Measurements from ENCODE around the gene DNASE2B.

Gene DNASE2B

DNA sequence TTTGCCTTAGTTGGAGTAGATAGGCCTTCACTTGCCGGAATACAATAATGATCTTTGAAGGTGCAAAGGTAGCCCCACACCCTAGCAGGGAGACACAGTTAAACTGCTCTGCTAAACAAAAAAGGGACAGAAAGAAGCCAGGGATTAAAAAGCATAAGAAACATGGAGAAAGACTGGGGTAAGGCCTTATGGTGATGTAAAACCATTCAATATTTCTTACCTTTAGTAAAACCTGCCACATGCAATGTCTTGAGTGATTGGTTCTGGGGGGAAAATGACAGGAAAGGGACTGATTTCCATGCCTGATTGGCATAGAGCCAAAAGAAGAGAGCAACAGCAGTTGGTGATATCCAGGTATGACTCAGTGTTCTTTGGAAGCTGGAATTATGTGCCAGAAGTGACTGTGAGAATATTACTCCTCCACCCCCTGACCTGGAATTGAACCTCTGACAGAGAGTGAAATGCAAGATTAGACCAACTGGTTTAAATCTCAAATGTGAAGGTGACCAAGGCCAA, 8.1 kb downstream of the DNASE2B start:
- H3K4me3 ChIP-seq (ENCODE audit: low read length): no peak overlapping the region
- no peaks in the 10 kb centered on the region for H3K9me3 ChIP-seq (ENCODE audit: control insufficient read depth, low read length)
- H3K36me3 ChIP-seq (ENCODE audit: control insufficient read depth, insufficient read depth, low read length): no peaks in the 10 kb centered on the region
- peaks cover 25% of the 10 kb centered on the region for H3K4me1 ChIP-seq (ENCODE audit: control insufficient read depth, insufficient read depth, low read length)
- H3K27me3 ChIP-seq (ENCODE audit: control insufficient read depth, insufficient read depth, low read length): no peaks in the 10 kb centered on the region
- no peak overlapping the region for H3K9ac ChIP-seq (ENCODE audit: low read length)

GRCh38 chr1:84407524-84407923, 9.2 kb downstream of the DNASE2B start:
- Histone ChIP-seq H3K36me3 (ENCODE audit: control insufficient read depth, insufficient read depth, low read length) (no peaks in the 10 kb centered on the region), H3K9ac (ENCODE audit: low read length) (no peak overlapping the region), H3K27me3 (ENCODE audit: control insufficient read depth, insufficient read depth, low read length) (no peaks in the 10 kb centered on the region), H3K9me3 (ENCODE audit: control insufficient read depth, low read length) (no peaks in the 10 kb centered on the region), H3K4me3 (ENCODE audit: low read length) (no peak overlapping the region), H3K4me1 (ENCODE audit: control insufficient read depth, insufficient read depth, low read length) (peaks cover 25% of the 10 kb centered on the region)

DNA sequence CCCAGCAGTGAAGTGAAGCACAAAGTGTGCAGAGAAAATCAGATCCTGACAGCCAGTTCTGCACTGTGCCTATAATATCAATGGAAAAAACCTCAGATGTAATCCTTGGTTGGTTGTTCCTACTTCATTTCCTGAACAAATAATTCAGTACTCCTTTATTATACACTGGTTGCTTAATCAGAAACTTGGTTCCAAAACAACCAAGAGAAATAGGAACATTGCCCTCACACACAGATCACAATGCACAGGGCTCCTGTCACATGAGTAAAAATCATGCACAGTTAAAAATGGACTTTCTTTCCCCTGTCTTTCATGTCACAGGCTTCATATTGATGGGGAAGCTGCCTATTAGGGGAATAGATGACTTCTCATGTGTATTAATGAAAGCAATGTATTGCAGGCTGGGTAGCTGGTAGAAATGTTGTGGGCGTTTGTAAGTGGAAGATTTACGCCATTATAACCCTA, 9.7 kb downstream of the DNASE2B start:
- no peaks in the 10 kb centered on the region for H3K36me3 ChIP-seq (ENCODE audit: control insufficient read depth, insufficient read depth, low read length)
- H3K9me3 ChIP-seq (ENCODE audit: control insufficient read depth, low read length): no peaks in the 10 kb centered on the region
- no peak overlapping the region for H3K4me3 ChIP-seq (ENCODE audit: low read length)
- H3K9ac ChIP-seq (ENCODE audit: low read length): no peak overlapping the region
- no peaks in the 10 kb centered on the region for H3K27me3 ChIP-seq (ENCODE audit: control insufficient read depth, insufficient read depth, low read length)
- peaks cover 25% of the 10 kb centered on the region for H3K4me1 ChIP-seq (ENCODE audit: control insufficient read depth, insufficient read depth, low read length)

GRCh38 chr1:84409888-84410287, 11.6 kb downstream of the DNASE2B start:
- Histone ChIP-seq H3K27me3 (ENCODE audit: control insufficient read depth, insufficient read depth, low read length) (no peaks in the 10 kb centered on the region), H3K9me3 (ENCODE audit: control insufficient read depth, low read length) (no peaks in the 10 kb centered on the region), H3K4me1 (ENCODE audit: control insufficient read depth, insufficient read depth, low read length) (peaks cover 25% of the 10 kb centered on the region), H3K9ac (ENCODE audit: low read length) (no peak overlapping the region), H3K4me3 (ENCODE audit: low read length) (no peak overlapping the region), H3K36me3 (ENCODE audit: control insufficient read depth, insufficient read depth, low read length) (no peaks in the 10 kb centered on the region)

- Histone ChIP-seq H3K9ac (ENCODE audit: low read length) (no peak overlapping the region), H3K36me3 (ENCODE audit: control insufficient read depth, insufficient read depth, low read length) (no peaks in the 10 kb centered on the region), H3K9me3 (ENCODE audit: control insufficient read depth, low read length) (no peaks in the 10 kb centered on the region), H3K27me3 (ENCODE audit: control insufficient read depth, insufficient read depth, low read length) (no peaks in the 10 kb centered on the region), H3K4me1 (ENCODE audit: control insufficient read depth, insufficient read depth, low read length) (peaks cover 25% of the 10 kb centered on the region), H3K4me3 (ENCODE audit: low read length) (no peak overlapping the region)
Measured at GRCh38 chr1:84410328-84411095, 12.2 kb downstream of the DNASE2B start.

DNA sequence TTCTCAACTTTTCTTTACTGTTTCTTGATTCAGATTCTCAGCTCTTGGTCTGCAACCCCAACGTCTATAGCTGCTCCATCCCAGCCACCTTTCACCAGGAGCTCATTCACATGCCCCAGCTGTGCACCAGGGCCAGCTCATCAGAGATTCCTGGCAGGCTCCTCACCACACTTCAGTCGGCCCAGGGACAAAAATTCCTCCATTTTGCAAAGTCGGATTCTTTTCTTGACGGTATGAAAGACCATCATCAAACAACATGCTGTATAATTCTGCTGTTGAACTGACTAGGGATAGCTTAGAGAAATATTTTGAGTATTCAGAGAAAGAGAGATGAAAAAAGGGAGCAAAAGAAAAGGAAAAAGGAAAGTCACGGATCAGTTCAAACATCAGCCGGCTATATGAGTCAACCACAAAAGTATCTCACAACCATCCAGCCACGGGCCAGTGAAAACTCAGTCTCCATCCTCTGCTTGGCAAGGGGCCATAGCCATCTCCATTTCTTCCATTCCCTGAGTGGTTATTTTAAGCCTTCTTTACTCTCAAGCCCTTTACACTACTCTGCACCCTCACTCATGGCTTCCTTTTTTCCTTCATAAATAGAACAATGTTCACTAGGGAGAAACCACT, 14.1 kb downstream of the DNASE2B start:
- H3K27me3 ChIP-seq (ENCODE audit: control insufficient read depth, insufficient read depth, low read length): no peaks in the 10 kb centered on the region
- no peak overlapping the region for H3K4me3 ChIP-seq (ENCODE audit: low read length)
- H3K4me1 ChIP-seq (ENCODE audit: control insufficient read depth, insufficient read depth, low read length): peaks cover 24% of the 10 kb centered on the region
- H3K9me3 ChIP-seq (ENCODE audit: control insufficient read depth, low read length): no peaks in the 10 kb centered on the region
- no peak overlapping the region for H3K9ac ChIP-seq (ENCODE audit: low read length)
- H3K36me3 ChIP-seq (ENCODE audit: control insufficient read depth, insufficient read depth, low read length): no peaks in the 10 kb centered on the region

GRCh38 chr1:84415396-84415795, 17.1 kb downstream of the DNASE2B start:
- H3K4me3 ChIP-seq (ENCODE audit: low read length): no peak overlapping the region
- H3K4me1 ChIP-seq (ENCODE audit: control insufficient read depth, insufficient read depth, low read length): peaks cover 7% of the 10 kb centered on the region
- H3K27me3 ChIP-seq (ENCODE audit: control insufficient read depth, insufficient read depth, low read length): no peaks in the 10 kb centered on the region
- H3K9ac ChIP-seq (ENCODE audit: low read length): no peak overlapping the region
- H3K9me3 ChIP-seq (ENCODE audit: control insufficient read depth, low read length): no peaks in the 10 kb centered on the region
- H3K36me3 ChIP-seq (ENCODE audit: control insufficient read depth, insufficient read depth, low read length): no peaks in the 10 kb centered on the region

GRCh38 chr1:84422909-84423308, 24.6 kb downstream of the DNASE2B start:
- H3K9me3 ChIP-seq (ENCODE audit: control insufficient read depth, low read length): no peaks in the 10 kb centered on the region
- peaks cover 3% of the 10 kb centered on the region for H3K4me1 ChIP-seq (ENCODE audit: control insufficient read depth, insufficient read depth, low read length)
- no peak overlapping the region for H3K9ac ChIP-seq (ENCODE audit: low read length)
- no peaks in the 10 kb centered on the region for H3K36me3 ChIP-seq (ENCODE audit: control insufficient read depth, insufficient read depth, low read length)
- H3K27me3 ChIP-seq (ENCODE audit: control insufficient read depth, insufficient read depth, low read length): no peaks in the 10 kb centered on the region
- no peak overlapping the region for H3K4me3 ChIP-seq (ENCODE audit: low read length)

DNA sequence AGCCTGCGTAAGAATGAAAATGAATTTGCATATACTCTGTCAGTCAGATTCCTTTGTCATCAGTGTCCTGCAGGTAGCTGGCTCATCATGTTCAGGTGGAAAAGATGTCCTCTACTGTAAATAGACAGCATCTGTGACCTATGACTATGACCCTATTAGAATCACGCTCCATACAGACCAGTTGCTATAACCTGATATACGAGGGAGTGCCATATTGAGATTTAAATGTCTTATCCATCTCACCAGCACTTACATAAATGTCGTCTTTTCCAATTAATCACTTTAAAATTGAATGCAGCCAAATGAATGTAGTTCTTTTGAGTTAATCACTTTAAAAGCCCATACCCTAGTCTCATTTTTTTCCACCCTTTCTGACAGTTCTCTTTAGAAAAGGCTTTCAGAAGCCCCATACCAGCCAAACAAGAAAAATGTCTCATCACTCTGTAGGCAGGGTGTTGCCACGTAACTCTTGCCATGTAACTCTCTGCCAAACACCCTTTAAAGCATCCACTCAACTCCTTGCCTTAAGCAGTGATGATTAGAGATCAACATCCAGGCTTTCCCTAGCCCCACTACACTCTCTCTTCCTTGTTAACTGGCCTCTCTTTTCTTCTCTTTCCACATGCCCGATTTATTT, 26.3 kb downstream of the DNASE2B start:
- peaks cover 3% of the 10 kb centered on the region for H3K4me1 ChIP-seq (ENCODE audit: control insufficient read depth, insufficient read depth, low read length)
- no peaks in the 10 kb centered on the region for H3K9me3 ChIP-seq (ENCODE audit: control insufficient read depth, low read length)
- H3K4me3 ChIP-seq (ENCODE audit: low read length): no peak overlapping the region
- no peaks in the 10 kb centered on the region for H3K36me3 ChIP-seq (ENCODE audit: control insufficient read depth, insufficient read depth, low read length)
- H3K9ac ChIP-seq (ENCODE audit: low read length): no peak overlapping the region
- H3K27me3 ChIP-seq (ENCODE audit: control insufficient read depth, insufficient read depth, low read length): no peaks in the 10 kb centered on the region

DNA sequence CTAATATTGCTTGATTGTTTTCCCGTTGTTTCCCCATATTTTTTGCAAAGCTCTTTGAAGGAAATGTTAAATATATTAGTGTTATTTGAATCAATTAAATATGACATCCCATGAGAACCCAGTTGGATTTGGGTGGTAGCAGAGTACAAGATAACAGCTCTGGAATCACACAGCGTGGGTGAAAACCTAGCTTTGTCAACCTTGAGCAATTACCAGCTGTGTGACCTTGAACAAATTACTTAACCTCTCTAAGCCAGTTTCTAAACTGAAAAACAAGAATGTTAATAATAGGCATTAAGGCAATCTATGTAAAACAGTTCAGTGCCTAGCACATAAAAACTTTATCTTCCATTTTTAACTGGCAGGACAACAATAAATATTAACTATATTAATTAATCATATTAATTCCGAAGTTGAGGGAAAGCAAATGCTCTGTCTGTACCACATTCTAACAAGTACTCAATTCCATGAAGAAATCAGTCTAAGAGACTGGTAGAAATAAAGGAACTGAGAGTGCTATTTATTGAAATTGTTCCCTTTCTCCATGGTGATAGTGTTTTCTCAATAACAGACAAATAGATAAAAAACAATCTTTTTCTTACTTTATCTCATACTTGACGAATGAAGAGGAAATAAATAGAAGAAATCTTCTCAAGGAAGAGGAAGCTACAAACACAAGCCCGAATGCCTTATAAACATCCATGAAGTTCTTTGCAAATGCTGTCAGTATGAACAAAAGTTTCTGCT, 27.0 kb downstream of the DNASE2B start:
- Histone ChIP-seq H3K9ac (ENCODE audit: low read length) (no peak overlapping the region), H3K27me3 (ENCODE audit: control insufficient read depth, insufficient read depth, low read length) (no peaks in the 10 kb centered on the region), H3K36me3 (ENCODE audit: control insufficient read depth, insufficient read depth, low read length) (no peaks in the 10 kb centered on the region), H3K9me3 (ENCODE audit: control insufficient read depth, low read length) (no peaks in the 10 kb centered on the region), H3K4me1 (ENCODE audit: control insufficient read depth, insufficient read depth, low read length) (peaks cover 3% of the 10 kb centered on the region), H3K4me3 (ENCODE audit: low read length) (no peak overlapping the region)

GRCh38 chr1:84426376-84426775, 28.1 kb downstream of the DNASE2B start:
- Histone ChIP-seq H3K9ac (ENCODE audit: low read length) (no peak overlapping the region), H3K9me3 (ENCODE audit: control insufficient read depth, low read length) (no peaks in the 10 kb centered on the region), H3K27me3 (ENCODE audit: control insufficient read depth, insufficient read depth, low read length) (no peaks in the 10 kb centered on the region), H3K4me1 (ENCODE audit: control insufficient read depth, insufficient read depth, low read length) (peaks cover 3% of the 10 kb centered on the region), H3K36me3 (ENCODE audit: control insufficient read depth, insufficient read depth, low read length) (no peaks in the 10 kb centered on the region), H3K4me3 (ENCODE audit: low read length) (no peak overlapping the region)

All from mucosa of stomach (tissue), 1 donor.